ENCODE measurements around the gene CSF1.

- TF ChIP-seq CTCF (IDR thresholded peaks at IDR 0.05), result no peak
- TF ChIP-seq POLR2AphosphoS5 (IDR thresholded peaks at IDR 0.05; ENCODE audit: insufficient read depth in 1 of 2, low read depth in 1 of 2), result no peak
Measured at GRCh38 chr1:109913360-109913879, 2.8 kb downstream of the CSF1 start.
